ENCODE measurements around the gene IFNA21. TPM values are rescaled to one million over a fixed set of nuclear protein-coding genes. Genes with fewer than 3 reads are reported as not detected.

The IFNA21 gene
- total RNA-seq, 1 donor from 2014 or later, result not detected

- no peak overlapping the region for H3K4me3 Mint-ChIP-seq (ENCODE audit: low read depth)
- no peaks in the 10 kb centered on the region for H3K36me3 Mint-ChIP-seq (ENCODE audit: low read depth)
- intact Hi-C loops (cut with micrococcal nuclease), result no loop called here
- no peaks in the 10 kb centered on the region for H3K4me1 Mint-ChIP-seq (ENCODE audit: low read depth)
- H3K9me3 Mint-ChIP-seq, result peaks cover 7% of the 10 kb centered on the region
- no peak overlapping the region for H3K27ac Mint-ChIP-seq
- H3K27me3 Mint-ChIP-seq (ENCODE audit: low read depth), result peaks cover 50% of the 10 kb centered on the region
- no peak for DNase-seq (ENCODE audit: low spot score)
These were observed 44.7 kb downstream of the IFNA21 start for GRCh38 chr9:21121595-21122251.

- DNase-seq (ENCODE audit: low spot score), result no peak
- intact Hi-C loops (cut with micrococcal nuclease), result no loop called here
- Mint-ChIP-seq H3K4me3 (ENCODE audit: low read depth) (no peak overlapping the region), H3K4me1 (ENCODE audit: low read depth) (no peaks in the 10 kb centered on the region), H3K9me3 (peaks cover under 1% of the 10 kb centered on the region), H3K27me3 (ENCODE audit: low read depth) (peaks cover 50% of the 10 kb centered on the region), H3K36me3 (ENCODE audit: low read depth) (no peaks in the 10 kb centered on the region), H3K27ac (no peak overlapping the region)
These were observed 45.4 kb downstream of the IFNA21 start for GRCh38 chr9:21121079-21121478.

GRCh38 chr9:21119093-21119770 lies 47.2 kb downstream of the IFNA21 start:
- H3K9me3 Mint-ChIP-seq, result no peaks in the 10 kb centered on the region
- intact Hi-C loops (cut with micrococcal nuclease), result loop anchor here (10.0 kb wide), 1 partner anchor 914 kb away; no protein-coding TSS in a partner anchor
- no peak overlapping the region for H3K4me3 Mint-ChIP-seq (ENCODE audit: low read depth)
- DNase-seq (ENCODE audit: low spot score), result no peak
- H3K27me3 Mint-ChIP-seq (ENCODE audit: low read depth), result peaks cover 51% of the 10 kb centered on the region
- H3K36me3 Mint-ChIP-seq (ENCODE audit: low read depth), result no peaks in the 10 kb centered on the region
- H3K4me1 Mint-ChIP-seq (ENCODE audit: low read depth), result no peaks in the 10 kb centered on the region
- no peak overlapping the region for H3K27ac Mint-ChIP-seq

Other genes with a start within 250 kb of the IFNA21 start
- 2.2 and 2.4 TPM in 2 replicates for gene HACD4, start 135.0 kb downstream of the IFNA21 start, total RNA-seq
- gene IFNB1, start 88.7 kb downstream of the IFNA21 start, total RNA-seq, result not detected in 2 replicates
- gene IFNW1, start 24.8 kb downstream of the IFNA21 start, total RNA-seq, result not detected in 2 replicates
- gene IFNA4, start 20.9 kb upstream of the IFNA21 start, total RNA-seq, result not detected in 2 replicates
- not detected in 2 replicates for gene IFNA7, start 35.5 kb upstream of the IFNA21 start, total RNA-seq
- gene IFNA10, start 40.5 kb upstream of the IFNA21 start, total RNA-seq, result not detected in 2 replicates
- not detected in 2 replicates for gene IFNA16, start 50.7 kb upstream of the IFNA21 start, total RNA-seq
- not detected in 2 replicates for gene IFNA17, start 61.6 kb upstream of the IFNA21 start, total RNA-seq
- not detected in 2 replicates for gene IFNA14, start 73.3 kb upstream of the IFNA21 start, total RNA-seq
- gene IFNA5, start 138.7 kb upstream of the IFNA21 start, total RNA-seq, result not detected in 2 replicates
- 14.3 and 15.8 TPM in 2 replicates for gene KLHL9, start 168.7 kb upstream of the IFNA21 start, total RNA-seq
- gene IFNA6, start 184.2 kb upstream of the IFNA21 start, total RNA-seq, result not detected in 2 replicates
- not detected in 2 replicates for gene IFNA13, start 201.4 kb upstream of the IFNA21 start, total RNA-seq
- not detected in 2 replicates for gene IFNA2, start 218.7 kb upstream of the IFNA21 start, total RNA-seq
- gene IFNA8, start 242.5 kb upstream of the IFNA21 start, total RNA-seq, result not detected in 2 replicates